ENCODE data around the gene ASTN2.

DNA sequence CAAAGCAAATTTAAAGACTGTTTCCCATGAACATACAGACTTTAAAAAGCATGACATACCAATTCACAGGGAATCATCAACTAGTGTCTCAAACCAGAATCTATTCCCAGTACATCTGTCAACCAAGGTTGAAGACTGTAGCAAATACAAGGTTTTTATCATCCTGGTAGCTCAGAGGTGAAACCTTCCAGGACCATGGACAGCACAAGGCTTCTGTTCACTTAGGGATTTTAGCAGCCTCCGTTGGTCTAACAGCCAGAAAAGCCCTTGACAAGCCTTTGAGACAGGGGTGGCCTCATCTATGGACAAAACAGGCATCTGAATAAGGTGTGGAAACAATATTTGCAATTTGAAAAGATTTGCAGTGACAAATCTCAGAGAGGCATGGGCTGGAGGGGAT is 608.8 kb downstream of the ASTN2 start:
- TF ChIP-seq GATA3 (IDR thresholded peaks at IDR 0.05; ENCODE audit: low read depth, low read length) = no peak
- no peak for TF ChIP-seq GATA2 (IDR thresholded peaks at IDR 0.05; ENCODE audit: low read depth, low read length)

All from SH-SY5Y (cell line).